ENCODE results near the gene TNS1.

TNS1 gene

GRCh38 chr2:217840522-217840921 lies 162.3 kb downstream of the TNS1 start:
- TF ChIP-seq CTCF (IDR thresholded peaks at IDR 0.05; ENCODE audit: low read depth, low read length): no peak
- H3K4me3 ChIP-seq (ENCODE audit: low read depth, low read length): no peak overlapping the region

- H3K4me3 ChIP-seq (ENCODE audit: low read depth, low read length): no peak overlapping the region
- no peak for TF ChIP-seq CTCF (IDR thresholded peaks at IDR 0.05; ENCODE audit: low read depth, low read length)
Observed at GRCh38 chr2:217839750-217840107, 163.1 kb downstream of the TNS1 start.

- H3K4me3 ChIP-seq (ENCODE audit: low read depth, low read length): no peak overlapping the region
- TF ChIP-seq CTCF (IDR thresholded peaks at IDR 0.05; ENCODE audit: low read depth, low read length): no peak
Observed at GRCh38 chr2:217839073-217839749, 163.6 kb downstream of the TNS1 start.

- H3K4me3 ChIP-seq (ENCODE audit: low read depth, low read length): no peak overlapping the region
- TF ChIP-seq CTCF (IDR thresholded peaks at IDR 0.05; ENCODE audit: low read depth, low read length): no peak
Observed at GRCh38 chr2:217838409-217838831, 164.4 kb downstream of the TNS1 start.

- H3K4me3 ChIP-seq (ENCODE audit: low read depth, low read length): no peak overlapping the region
- TF ChIP-seq CTCF (IDR thresholded peaks at IDR 0.05; ENCODE audit: low read depth, low read length): no peak
Observed at GRCh38 chr2:217837530-217837929, 165.3 kb downstream of the TNS1 start.

GRCh38 chr2:217836901-217837491 lies 165.8 kb downstream of the TNS1 start:
- TF ChIP-seq CTCF (IDR thresholded peaks at IDR 0.05; ENCODE audit: low read depth, low read length): no peak
- H3K4me3 ChIP-seq (ENCODE audit: low read depth, low read length): no peak overlapping the region
